Coronary artery (tissue), 2 donors: ENCODE results near the gene USP7.
"Not testable (repeated sequence)": the region's sequence is repeated elsewhere in the genome, so short reads cannot be mapped to it uniquely, and the experiment has no call there.

ENCODE experiments used
- DNase-seq: peaks from one replicate; pipeline ENCODE4 v3.0.0-alpha.2; 2017; ENCODE audit warnings: low spot score
- H3K27ac ChIP-seq, 2 donors: fragments of 200-600 bp; sonication (generic); one replicate each; pipeline ENCODE4 v1.5.1; 2016 to 2019
- H3K4me3 ChIP-seq: fragments of 200-600 bp; sonication (generic); 2 replicates; pipeline ENCODE4 v1.5.1; 2016; ENCODE audit warnings: mild to moderate bottlenecking, moderate library complexity
- TF ChIP-seq, protein P1 (sequence below): fragments of 200-600 bp; sonication (generic); IDR thresholded peaks from one replicate; pipeline ENCODE4 v1.5.1; 2019; ENCODE audit warnings: antibody characterized with exemption

USP7 gene

DNA sequence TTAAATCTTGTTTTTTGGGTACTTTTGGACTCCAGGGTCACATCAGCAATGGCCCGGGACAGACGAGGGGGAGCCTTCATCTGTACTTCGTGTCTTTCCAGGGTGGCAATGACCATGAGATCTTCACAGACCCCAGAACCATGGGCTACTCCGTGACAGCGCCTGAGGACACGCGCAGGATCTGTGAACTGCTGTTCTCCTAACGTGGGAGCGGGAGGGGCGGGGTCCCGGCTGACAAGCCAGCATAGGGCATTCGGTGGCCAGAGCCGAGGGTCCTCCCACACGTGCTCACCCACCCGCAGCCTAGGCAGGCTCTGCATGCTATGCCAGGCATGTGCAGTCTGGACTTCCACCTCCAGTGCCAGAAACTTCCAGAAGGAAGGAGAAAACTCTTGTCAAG lies 116.1 kb downstream of the USP7 start:
- DNase-seq = no peak
- no peak overlapping the region for H3K27ac ChIP-seq
- TF ChIP-seq, protein P1, sequence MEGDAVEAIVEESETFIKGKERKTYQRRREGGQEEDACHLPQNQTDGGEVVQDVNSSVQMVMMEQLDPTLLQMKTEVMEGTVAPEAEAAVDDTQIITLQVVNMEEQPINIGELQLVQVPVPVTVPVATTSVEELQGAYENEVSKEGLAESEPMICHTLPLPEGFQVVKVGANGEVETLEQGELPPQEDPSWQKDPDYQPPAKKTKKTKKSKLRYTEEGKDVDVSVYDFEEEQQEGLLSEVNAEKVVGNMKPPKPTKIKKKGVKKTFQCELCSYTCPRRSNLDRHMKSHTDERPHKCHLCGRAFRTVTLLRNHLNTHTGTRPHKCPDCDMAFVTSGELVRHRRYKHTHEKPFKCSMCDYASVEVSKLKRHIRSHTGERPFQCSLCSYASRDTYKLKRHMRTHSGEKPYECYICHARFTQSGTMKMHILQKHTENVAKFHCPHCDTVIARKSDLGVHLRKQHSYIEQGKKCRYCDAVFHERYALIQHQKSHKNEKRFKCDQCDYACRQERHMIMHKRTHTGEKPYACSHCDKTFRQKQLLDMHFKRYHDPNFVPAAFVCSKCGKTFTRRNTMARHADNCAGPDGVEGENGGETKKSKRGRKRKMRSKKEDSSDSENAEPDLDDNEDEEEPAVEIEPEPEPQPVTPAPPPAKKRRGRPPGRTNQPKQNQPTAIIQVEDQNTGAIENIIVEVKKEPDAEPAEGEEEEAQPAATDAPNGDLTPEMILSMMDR = no peak

DNA sequence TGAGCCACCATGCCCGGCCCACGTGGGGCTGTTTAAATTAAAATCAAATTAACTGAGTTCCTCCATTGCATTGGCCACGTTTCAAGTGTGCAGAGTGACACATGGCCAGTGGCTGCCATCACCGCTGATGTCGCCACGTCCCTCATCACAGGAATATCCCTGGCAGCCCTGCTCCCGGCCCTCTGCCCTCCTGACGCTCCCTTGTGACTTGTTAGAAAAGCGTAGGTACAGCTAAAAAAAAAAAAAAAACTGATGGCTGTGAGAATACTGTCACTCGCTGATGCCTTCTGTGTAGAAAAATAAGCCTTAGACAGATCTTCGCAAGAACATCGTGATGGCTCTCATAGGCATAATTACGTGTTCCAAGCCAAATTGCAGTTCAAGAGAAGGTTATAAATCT lies 116.6 kb downstream of the USP7 start:
- no peak for DNase-seq
- TF ChIP-seq, protein P1 = no peak
- Histone ChIP-seq H3K27ac (no peak overlapping the region), H3K4me3 (no peak overlapping the region)

More for the DNA sequence above, 116.1 kb downstream of the USP7 start:
- no peak overlapping the region for H3K4me3 ChIP-seq

DNA sequence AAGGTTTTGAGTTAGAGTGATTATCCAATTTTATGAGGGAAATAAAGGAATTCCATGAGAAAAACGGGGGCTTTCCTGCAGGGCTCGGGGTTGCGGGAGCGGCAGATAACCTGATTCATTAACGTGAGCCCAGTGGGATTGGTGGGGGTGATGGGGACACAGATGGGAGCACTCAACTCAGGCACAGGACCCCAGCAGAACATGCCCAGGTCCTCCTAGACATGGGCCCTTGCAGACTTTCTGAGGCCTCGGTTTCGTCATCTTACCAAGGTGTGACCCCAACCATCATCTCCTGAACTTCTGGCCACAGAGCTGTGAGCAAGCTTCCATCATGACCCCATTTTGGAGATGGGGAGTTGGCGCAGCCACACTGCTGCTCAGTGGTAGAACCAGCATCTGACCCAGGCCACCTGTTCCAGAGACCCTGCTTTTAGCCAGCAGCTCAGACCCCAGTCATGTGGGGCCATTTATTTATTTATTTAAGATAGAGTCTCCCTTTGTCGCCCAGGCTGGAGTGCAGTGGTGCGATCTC lies 117.2 kb downstream of the USP7 start:
- TF ChIP-seq, protein P1 = no peak
- no peak overlapping the region for H3K27ac ChIP-seq
- no peak overlapping the region for H3K4me3 ChIP-seq
- no peak for DNase-seq

DNA sequence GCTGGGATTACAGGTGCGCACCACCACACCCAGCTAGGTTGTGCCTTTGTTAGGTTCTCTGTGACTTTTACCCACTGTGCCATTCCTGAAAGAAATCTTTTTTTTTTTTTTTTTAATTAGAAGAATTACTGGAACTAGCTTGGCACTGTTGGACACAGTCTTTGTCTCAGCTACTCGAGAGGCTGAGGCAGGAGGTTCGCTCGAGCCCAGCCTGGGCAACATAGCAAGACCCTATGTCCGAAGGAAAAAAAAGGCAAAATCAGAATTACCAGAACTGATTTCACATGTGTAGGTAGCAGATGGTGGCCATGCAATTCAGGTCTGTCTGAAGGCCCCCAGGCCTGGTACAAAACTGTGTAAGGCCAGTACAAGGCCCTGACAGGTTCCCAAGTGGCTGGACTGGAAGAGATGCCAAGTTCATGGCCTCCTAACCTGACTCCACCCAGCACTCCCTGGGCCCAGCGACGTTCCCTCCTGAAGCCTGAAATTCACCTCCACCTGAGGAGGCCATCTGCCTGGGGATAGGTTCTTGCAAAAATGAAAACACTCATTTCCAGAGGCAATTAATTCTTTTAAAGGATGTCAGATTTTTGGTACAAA lies 117.9 kb downstream of the USP7 start:
- peak; percentile 59 for DNase-seq
- TF ChIP-seq, protein P1 = no peak
- H3K27ac ChIP-seq = no peak overlapping the region

DNA sequence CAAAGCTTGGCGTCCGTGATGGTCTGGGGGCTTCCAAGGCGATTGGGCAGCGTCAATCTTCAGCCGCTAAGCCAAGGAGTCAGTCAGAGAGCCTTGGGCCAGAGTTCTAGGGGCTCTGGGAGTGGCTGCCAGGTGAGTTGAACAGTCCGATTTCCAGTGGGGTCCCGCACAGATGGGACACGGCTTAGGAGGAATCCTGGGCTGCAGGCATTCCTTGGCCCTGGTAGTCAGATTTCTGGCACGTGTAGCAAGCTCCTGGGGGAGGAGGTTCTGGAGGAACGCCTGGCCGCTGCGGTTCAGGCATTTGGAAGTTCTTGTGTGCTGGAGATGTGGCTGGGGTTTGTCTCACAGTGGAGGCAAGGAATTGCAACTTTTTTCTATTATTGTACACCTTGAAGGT lies 120.4 kb downstream of the USP7 start:
- DNase-seq, H3K4me3 ChIP-seq: not testable (repeated sequence)
- H3K27ac ChIP-seq = peak overlapping the region in 1 of 2 donors; percentile 32

More for the DNA sequence above, 117.9 kb downstream of the USP7 start:
- no peak overlapping the region for H3K4me3 ChIP-seq
